MG63 (cell line): ENCODE results near the gene DHRS7B. TPM values are rescaled to one million over a fixed set of nuclear protein-coding genes. Genes with fewer than 3 reads are reported as not detected.

Source experiments
- DNase-seq: peaks from one replicate; pipeline ENCODE4 v3.0.0-alpha.2; 2020
- H3K27me3 ChIP-seq: fragments of 250-450 bp; sonication (Bioruptor Pico); 2 replicates; pipeline ENCODE4 v1.5.1; 2020; ENCODE audit warnings: mild to moderate bottlenecking, moderate library complexity
- H3K36me3 ChIP-seq: fragments of 250-450 bp; sonication (Bioruptor Pico); 2 replicates; pipeline ENCODE4 v1.5.1; 2020; ENCODE audit warnings: mild to moderate bottlenecking, moderate library complexity
- H3K4me3 ChIP-seq: fragments of 250-450 bp; sonication (Bioruptor Pico); 2 replicates; pipeline ENCODE4 v1.5.1; 2020; ENCODE audit warnings: mild to moderate bottlenecking, moderate library complexity
- H3K9me3 ChIP-seq: fragments of 250-450 bp; sonication (Bioruptor Pico); 2 replicates; pipeline ENCODE4 v1.5.1; 2020; ENCODE audit warnings: mild to moderate bottlenecking, moderate library complexity
- total RNA-seq: library from RNA; depleted of rRNA; stranded (reverse); fragments of >200 nt; shearing (Covaris generic); gene quantifications from 2 replicates; pipeline ENCODE4 v1.2.3, GENCODE V29; 2014; ENCODE audit warnings: low replicate concordance; rRNA removed

DHRS7B gene
- total RNA-seq, 1 experiment from 2014 or later, result 16.5 TPM

GRCh38 chr17:21228845-21229244, 102.1 kb downstream of the DHRS7B start:
- H3K4me3 ChIP-seq, result no peak overlapping the region
- no peaks in the 10 kb centered on the region for H3K9me3 ChIP-seq
- DNase-seq, result no peak
- H3K27me3 ChIP-seq, result no peaks in the 10 kb centered on the region
- H3K36me3 ChIP-seq, result no peaks in the 10 kb centered on the region

GRCh38 chr17:21231533-21231932, 104.8 kb downstream of the DHRS7B start:
- no peaks in the 10 kb centered on the region for H3K27me3 ChIP-seq
- H3K9me3 ChIP-seq, result no peaks in the 10 kb centered on the region
- DNase-seq, result no peak
- H3K4me3 ChIP-seq, result no peak overlapping the region
- no peaks in the 10 kb centered on the region for H3K36me3 ChIP-seq

GRCh38 chr17:21232033-21232749, 105.4 kb downstream of the DHRS7B start:
- H3K27me3 ChIP-seq, result no peaks in the 10 kb centered on the region
- no peaks in the 10 kb centered on the region for H3K36me3 ChIP-seq
- DNase-seq, result no peak
- H3K4me3 ChIP-seq, result no peak overlapping the region
- no peaks in the 10 kb centered on the region for H3K9me3 ChIP-seq

GRCh38 chr17:21233581-21234347, 107.0 kb downstream of the DHRS7B start:
- DNase-seq, result no peak
- Histone ChIP-seq H3K27me3 (no peaks in the 10 kb centered on the region), H3K36me3 (no peaks in the 10 kb centered on the region), H3K9me3 (no peaks in the 10 kb centered on the region), H3K4me3 (no peak overlapping the region)

- H3K36me3 ChIP-seq, result no peaks in the 10 kb centered on the region
- DNase-seq, result no peak
- H3K27me3 ChIP-seq, result no peaks in the 10 kb centered on the region
- no peaks in the 10 kb centered on the region for H3K9me3 ChIP-seq
- H3K4me3 ChIP-seq, result no peak overlapping the region
Observed at GRCh38 chr17:21235921-21236320, 109.2 kb downstream of the DHRS7B start.

GRCh38 chr17:21239680-21240368, 113.1 kb downstream of the DHRS7B start:
- Histone ChIP-seq H3K9me3 (no peaks in the 10 kb centered on the region), H3K27me3 (no peaks in the 10 kb centered on the region), H3K4me3 (no peak overlapping the region), H3K36me3 (no peaks in the 10 kb centered on the region)
- no peak for DNase-seq

GRCh38 chr17:21240369-21241055, 113.7 kb downstream of the DHRS7B start:
- no peaks in the 10 kb centered on the region for H3K27me3 ChIP-seq

More at GRCh38 chr17:21240369-21241055, 113.7 kb downstream of the DHRS7B start:
- no peak for DNase-seq
- no peaks in the 10 kb centered on the region for H3K9me3 ChIP-seq
- no peak overlapping the region for H3K4me3 ChIP-seq
- no peaks in the 10 kb centered on the region for H3K36me3 ChIP-seq

Other genes with a start within 250 kb of the DHRS7B start
- 164 and 188 TPM in 2 replicates for gene USP22, start 84.0 kb upstream of the DHRS7B start, total RNA-seq
- gene TMEM11, start 87.2 kb downstream of the DHRS7B start, total RNA-seq, result 13.9 and 18.9 TPM in 2 replicates
- gene NATD1, start 126.4 kb downstream of the DHRS7B start, total RNA-seq, result 0.36 TPM in 1 of 2 replicates, not detected in the other
- gene MAP2K3, start 157.7 kb downstream of the DHRS7B start, total RNA-seq, result 33.2 and 42.1 TPM in 2 replicates
- gene KCNJ12, start 249.4 kb downstream of the DHRS7B start, total RNA-seq, result 5.2 and 5.6 TPM in 2 replicates